Measurements from ENCODE around the gene VPS45. TPM values are rescaled to one million over a fixed set of nuclear protein-coding genes. Genes with fewer than 3 reads are reported as not detected.

Gene VPS45
- total and polyA plus RNA-seq, 2 experiments from 2014 or later, result 41.7 to 42.0 TPM

DNA sequence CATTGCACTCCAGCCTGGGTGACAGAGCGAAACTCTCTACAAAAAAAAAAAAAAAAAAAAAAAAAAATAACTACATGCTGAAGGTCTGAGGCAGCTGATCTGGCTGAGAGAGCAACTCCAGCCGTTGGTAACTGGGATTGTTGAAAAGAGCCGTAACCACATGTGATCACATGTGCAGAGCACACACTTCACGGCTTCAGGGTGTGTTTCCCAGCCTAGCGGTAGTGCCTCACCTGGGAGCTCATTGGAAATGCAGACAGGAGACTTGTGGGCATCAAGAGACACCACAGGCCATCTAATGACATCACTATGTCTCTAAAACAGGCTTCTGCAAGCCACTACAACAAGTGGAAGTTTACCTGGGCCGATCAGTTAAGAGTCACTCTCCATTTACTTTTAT lies 45.2 kb upstream of the VPS45 start:
- WGBS, 2 experiments (ENCODE audit: low coverage in 1 of 2, low lambda C conversion rate in 2 of 2, missing lambda C conversion rate in 2 of 2), result 82 to 87% methylated on average over 5 to 6 of the region's 6 CpGs
- TF ChIP-seq EZH2phosphoT487 (IDR thresholded peaks at IDR 0.05; ENCODE audit: insufficient read depth, low read depth), result no peak
- no peak for TF ChIP-seq EZH2 (IDR thresholded peaks at IDR 0.05; ENCODE audit: insufficient read depth, poor library complexity, severe bottlenecking)

DNA sequence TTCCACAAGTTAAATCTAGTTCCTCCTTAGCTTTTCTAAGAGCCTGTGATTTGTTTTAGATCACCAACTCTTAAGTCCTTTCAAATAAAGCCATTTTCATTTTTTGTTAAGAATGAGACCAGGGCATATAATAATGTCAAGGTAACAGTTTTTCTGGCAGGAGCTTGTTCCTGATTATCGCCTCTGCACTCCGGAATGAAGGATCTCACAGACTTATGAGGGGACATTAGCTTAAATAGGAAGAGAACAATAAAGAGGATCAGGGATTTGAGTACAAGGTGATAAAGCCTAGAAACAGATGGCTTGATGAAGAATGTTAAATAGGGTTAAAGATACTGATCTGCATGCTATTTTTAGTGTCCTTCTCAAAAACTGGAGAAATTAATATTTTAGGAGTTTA lies 43.4 kb upstream of the VPS45 start:
- no peak overlapping the region for H2AFZ ChIP-seq
- no peaks in the 10 kb centered on the region for H4K20me1 ChIP-seq (ENCODE audit: insufficient read depth)
- no peak overlapping the region for H3K4me2 ChIP-seq (ENCODE audit: unreplicated experiment)
- in situ Hi-C loops (cut with MboI), result no loop called here
- H3K79me2 ChIP-seq (ENCODE audit: insufficient read depth), result no peaks in the 10 kb centered on the region
- TF ChIP-seq EZH2 (IDR thresholded peaks at IDR 0.05; ENCODE audit: insufficient read depth, poor library complexity, severe bottlenecking) (no peak), EZH2phosphoT487 (IDR thresholded peaks at IDR 0.05; ENCODE audit: insufficient read depth, low read depth) (no peak)
- H3K9me2 ChIP-seq (ENCODE audit: insufficient read depth), result no peaks in the 10 kb centered on the region
- no peak for DNase-seq
- H3K4me3 ChIP-seq, result no peak overlapping the region
- no peaks in the 10 kb centered on the region for H3K4me1 ChIP-seq (ENCODE audit: insufficient read depth)
- H3F3A ChIP-seq (ENCODE audit: insufficient read depth), result no peaks in the 10 kb centered on the region
- WGBS, 2 experiments (ENCODE audit: low coverage in 1 of 2, low lambda C conversion rate in 2 of 2, missing lambda C conversion rate in 2 of 2), result 93 to 100% methylated on average over 2 of the region's 2 CpGs
- no peaks in the 10 kb centered on the region for H3K27me3 ChIP-seq (replicated peaks; ENCODE audit: insufficient read depth)
- H3K9me3 ChIP-seq (ENCODE audit: low read depth), result no peaks in the 10 kb centered on the region
- H3K27ac ChIP-seq, result no peak overlapping the region
- H3K9ac ChIP-seq, result no peak overlapping the region
- H3K36me3 ChIP-seq (ENCODE audit: low read depth), result no peaks in the 10 kb centered on the region

More for the DNA sequence above, 45.2 kb upstream of the VPS45 start:
- H3K4me1 ChIP-seq (ENCODE audit: insufficient read depth), result no peaks in the 10 kb centered on the region
- no peak overlapping the region for H3K4me2 ChIP-seq (ENCODE audit: unreplicated experiment)
- H4K20me1 ChIP-seq (ENCODE audit: insufficient read depth), result no peaks in the 10 kb centered on the region
- no peaks in the 10 kb centered on the region for H3K9me3 ChIP-seq (ENCODE audit: low read depth)
- in situ Hi-C loops (cut with MboI), result no loop called here
- no peaks in the 10 kb centered on the region for H3K36me3 ChIP-seq (ENCODE audit: low read depth)
- no peaks in the 10 kb centered on the region for H3K27me3 ChIP-seq (replicated peaks; ENCODE audit: insufficient read depth)
- no peak overlapping the region for H3K4me3 ChIP-seq
- no peaks in the 10 kb centered on the region for H3K9me2 ChIP-seq (ENCODE audit: insufficient read depth)
- H3K27ac ChIP-seq, result no peak overlapping the region
- DNase-seq, result no peak
- H2AFZ ChIP-seq, result no peak overlapping the region
- H3F3A ChIP-seq (ENCODE audit: insufficient read depth), result no peaks in the 10 kb centered on the region
- no peak overlapping the region for H3K9ac ChIP-seq
- no peaks in the 10 kb centered on the region for H3K79me2 ChIP-seq (ENCODE audit: insufficient read depth)

DNA sequence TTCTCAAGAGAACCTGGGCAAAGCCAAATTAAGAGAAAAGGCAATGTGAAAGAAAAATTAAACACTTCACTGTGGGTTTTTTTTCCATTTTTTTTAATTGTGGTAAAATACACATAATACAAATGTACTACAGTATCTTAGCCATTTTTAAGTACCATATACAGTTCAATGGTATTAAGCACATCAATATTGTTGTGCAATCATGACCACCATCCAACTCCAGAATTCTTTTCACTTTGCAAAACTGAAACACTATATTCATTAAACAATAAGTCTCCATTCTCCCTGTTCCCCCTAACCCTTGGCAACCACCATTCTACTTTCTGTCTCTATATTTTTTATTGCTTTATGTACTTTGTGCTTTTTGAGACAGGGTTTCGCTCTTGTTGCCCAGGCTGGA lies 39.3 kb upstream of the VPS45 start:
- Histone ChIP-seq H3K9me2 (ENCODE audit: insufficient read depth) (no peaks in the 10 kb centered on the region), H3K4me1 (ENCODE audit: insufficient read depth) (no peaks in the 10 kb centered on the region), H3K36me3 (ENCODE audit: low read depth) (no peaks in the 10 kb centered on the region), H3K4me2 (ENCODE audit: unreplicated experiment) (no peak overlapping the region), H3K4me3 (no peak overlapping the region), H4K20me1 (ENCODE audit: insufficient read depth) (no peaks in the 10 kb centered on the region), H3K79me2 (ENCODE audit: insufficient read depth) (no peaks in the 10 kb centered on the region), H3K9ac (no peak overlapping the region), H3F3A (ENCODE audit: insufficient read depth) (no peaks in the 10 kb centered on the region), H3K27me3 (replicated peaks; ENCODE audit: insufficient read depth) (no peaks in the 10 kb centered on the region), H3K27ac (no peak overlapping the region), H3K9me3 (ENCODE audit: low read depth) (no peaks in the 10 kb centered on the region), H2AFZ (no peak overlapping the region)
- no peak for TF ChIP-seq EZH2 (IDR thresholded peaks at IDR 0.05; ENCODE audit: insufficient read depth, poor library complexity, severe bottlenecking)
- TF ChIP-seq EZH2phosphoT487 (IDR thresholded peaks at IDR 0.05; ENCODE audit: insufficient read depth, low read depth), result no peak
- no peak for DNase-seq
- 91 to 92% methylated on average over 1 of the region's 1 CpG for WGBS, 2 experiments (ENCODE audit: low coverage in 1 of 2, low lambda C conversion rate in 2 of 2, missing lambda C conversion rate in 2 of 2)
- in situ Hi-C loops (cut with MboI), result no loop called here

DNA sequence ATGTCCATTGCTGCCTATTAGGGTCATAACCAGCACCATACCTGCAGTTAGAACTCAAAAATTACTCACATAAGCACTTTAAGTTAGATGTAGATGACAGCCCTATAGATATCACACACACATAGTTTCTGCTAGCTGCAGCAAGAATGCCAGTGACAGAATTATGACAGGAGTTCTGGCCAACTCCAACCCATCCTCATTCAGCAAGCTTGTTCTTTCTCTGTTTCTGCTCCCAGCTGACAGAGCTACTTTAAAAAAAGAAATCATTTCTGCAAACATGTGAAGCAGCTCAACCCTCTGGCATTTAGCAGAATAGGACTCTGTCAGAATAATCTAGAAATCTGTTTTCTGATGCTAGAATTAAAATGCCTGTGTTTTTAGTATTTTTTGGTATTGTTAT lies 33.2 kb upstream of the VPS45 start:
- DNase-seq, result no peak
- H3F3A ChIP-seq (ENCODE audit: insufficient read depth), result no peaks in the 10 kb centered on the region
- H4K20me1 ChIP-seq (ENCODE audit: insufficient read depth), result no peaks in the 10 kb centered on the region
- no peaks in the 10 kb centered on the region for H3K9me2 ChIP-seq (ENCODE audit: insufficient read depth)
- H3K9ac ChIP-seq, result no peak overlapping the region
- H3K4me2 ChIP-seq (ENCODE audit: unreplicated experiment), result no peak overlapping the region
- no peak overlapping the region for H2AFZ ChIP-seq
- H3K36me3 ChIP-seq (ENCODE audit: low read depth), result no peaks in the 10 kb centered on the region
- H3K4me3 ChIP-seq, result no peak overlapping the region
- TF ChIP-seq EZH2phosphoT487 (IDR thresholded peaks at IDR 0.05; ENCODE audit: insufficient read depth, low read depth), result no peak
- TF ChIP-seq EZH2 (IDR thresholded peaks at IDR 0.05; ENCODE audit: insufficient read depth, poor library complexity, severe bottlenecking), result no peak
- no peaks in the 10 kb centered on the region for H3K9me3 ChIP-seq (ENCODE audit: low read depth)
- in situ Hi-C loops (cut with MboI), result no loop called here
- no peaks in the 10 kb centered on the region for H3K79me2 ChIP-seq (ENCODE audit: insufficient read depth)
- H3K27ac ChIP-seq, result no peak overlapping the region
- H3K27me3 ChIP-seq (replicated peaks; ENCODE audit: insufficient read depth), result no peaks in the 10 kb centered on the region
- no peaks in the 10 kb centered on the region for H3K4me1 ChIP-seq (ENCODE audit: insufficient read depth)

DNA sequence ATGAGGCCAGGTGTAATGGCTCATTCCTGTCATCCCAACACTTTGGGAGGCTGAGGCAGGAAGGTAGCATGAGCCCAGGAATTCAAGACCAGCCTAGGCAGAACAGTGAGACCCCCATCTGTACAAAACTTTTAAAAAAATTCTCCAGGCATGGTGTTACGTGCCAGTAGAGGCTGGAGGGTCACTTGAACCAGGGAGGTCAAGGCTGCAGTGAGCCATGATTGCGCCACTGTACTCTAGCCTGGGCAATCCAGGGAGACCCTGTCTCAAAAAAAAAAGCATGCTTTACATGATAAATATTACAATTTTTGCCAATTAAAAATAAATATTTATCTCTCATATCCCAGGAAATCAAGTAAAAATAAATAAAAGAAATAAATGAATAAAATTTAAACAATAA lies 17.6 kb upstream of the VPS45 start:
- in situ Hi-C loops (cut with MboI), result loop anchor here (10.0 kb wide), 1 partner anchor 85 kb away; no protein-coding TSS in a partner anchor
- TF ChIP-seq EZH2 (IDR thresholded peaks at IDR 0.05; ENCODE audit: insufficient read depth, poor library complexity, severe bottlenecking) (no peak), EZH2phosphoT487 (IDR thresholded peaks at IDR 0.05; ENCODE audit: insufficient read depth, low read depth) (no peak)
- Histone ChIP-seq H3K4me3 (no peak overlapping the region), H3K9me3 (ENCODE audit: low read depth) (no peaks in the 10 kb centered on the region), H3K9ac (no peak overlapping the region), H3K79me2 (ENCODE audit: insufficient read depth) (no peaks in the 10 kb centered on the region), H3K9me2 (ENCODE audit: insufficient read depth) (no peaks in the 10 kb centered on the region), H3K4me1 (ENCODE audit: insufficient read depth) (peaks cover 5% of the 10 kb centered on the region), H3K4me2 (ENCODE audit: unreplicated experiment) (no peak overlapping the region), H3K27me3 (replicated peaks; ENCODE audit: insufficient read depth) (no peaks in the 10 kb centered on the region), H3F3A (ENCODE audit: insufficient read depth) (no peaks in the 10 kb centered on the region), H3K27ac (no peak overlapping the region), H4K20me1 (ENCODE audit: insufficient read depth) (no peaks in the 10 kb centered on the region), H3K36me3 (ENCODE audit: low read depth) (no peaks in the 10 kb centered on the region), H2AFZ (no peak overlapping the region)
- DNase-seq, result no peak
- 68 to 79% methylated on average over 2 of the region's 2 CpGs for WGBS, 2 experiments (ENCODE audit: low coverage in 1 of 2, low lambda C conversion rate in 2 of 2, missing lambda C conversion rate in 2 of 2)
